Keratinocyte (primary cell): ENCODE data around the gene TWSG1.
"Not testable (repeated sequence)": the region's sequence is repeated elsewhere in the genome, so short reads cannot be mapped to it uniquely, and the experiment has no call there.

Experiments used
- CTCF ChIP-seq, 3 experiments: IDR thresholded peaks in 1 of 3; conservative IDR thresholded peaks in 1 of 3; optimal IDR thresholded peaks in 1 of 3; 2 replicates in 2 of 3; 3 replicates in 1 of 3; pipeline versions ENCODE3 to v1.5.1; 2011; ENCODE audit warnings: low read length in 3 of 3, mild to moderate bottlenecking in 3 of 3, moderate library complexity in 2 of 3, control low read depth in 1 of 3, inconsistent platforms in 1 of 3; ENCODE audit not compliant: insufficient read depth in 2 of 3; ENCODE audit errors: extremely low read depth in 1 of 3
- EZH2 ChIP-seq: IDR thresholded peaks from one replicate; pipeline ENCODE4 v1.6.1; 2012; ENCODE audit warnings: inconsistent platforms, mild to moderate bottlenecking, low read length, moderate library complexity

- not testable (repeated sequence) for TF ChIP-seq CTCF (optimal IDR thresholded peaks at IDR 0.05 in 1 of 3, IDR thresholded peaks at IDR 0.05 in 1 of 3, conservative IDR thresholded peaks at IDR 0.05 in 1 of 3; ENCODE audit: extremely low read depth in 1 of 3, insufficient read depth in 2 of 3, low read length in 3 of 3); EZH2
These were observed 95.7 kb downstream of the TWSG1 start for GRCh38 chr18:9430315-9430714.
